Fibroblast of gingiva (primary cell): ENCODE data around the gene TRIM56.
"Not testable (repeated sequence)": the region's sequence is repeated elsewhere in the genome, so short reads cannot be mapped to it uniquely, and the experiment has no call there.

ENCODE experiments used
- DNase-seq: peaks from one replicate; pipeline ENCODE4 v3.0.0-alpha.2; 2011; ENCODE audit warnings: low read depth

Gene TRIM56

DNA sequence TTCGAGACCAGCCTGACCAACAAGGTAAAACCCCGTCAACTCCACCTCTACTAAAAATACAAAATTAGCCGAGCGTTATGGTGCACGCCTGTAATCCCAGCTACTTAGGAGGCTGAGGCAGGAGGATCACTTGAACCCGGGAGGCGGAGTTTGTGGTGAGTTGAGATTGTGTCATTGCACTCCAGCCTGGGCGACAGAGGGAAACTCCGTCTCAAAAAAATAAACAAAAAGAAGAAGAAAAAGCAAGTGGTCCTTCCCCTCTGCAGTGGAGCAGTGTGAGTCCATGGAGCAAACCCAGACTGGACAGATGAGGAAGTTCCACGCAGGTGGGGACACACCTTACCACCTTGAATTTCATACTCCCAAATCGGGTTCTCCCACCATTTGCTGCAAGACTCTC lies 28.6 kb downstream of the TRIM56 start:
- DNase-seq: no peak

DNA sequence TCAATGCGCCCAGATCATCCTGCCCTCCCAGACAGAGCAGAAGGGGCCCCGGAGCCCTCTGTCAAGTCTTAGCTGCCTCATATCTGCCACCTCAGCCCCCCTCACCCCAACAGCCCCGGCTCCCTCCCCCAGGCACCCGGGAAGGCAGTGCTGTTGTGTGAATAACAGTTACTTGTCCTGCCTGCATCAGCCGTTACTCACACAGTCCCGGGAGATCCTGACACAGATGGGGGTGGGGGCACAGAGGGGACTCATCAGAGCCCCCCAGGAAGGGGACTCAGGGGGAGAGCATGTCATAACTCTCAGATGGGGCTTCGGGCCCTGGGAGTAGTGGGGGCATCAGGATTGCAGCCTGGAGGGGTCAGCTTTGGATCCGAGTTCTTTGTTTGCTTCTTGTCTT lies 29.2 kb downstream of the TRIM56 start:
- DNase-seq: no peak

DNA sequence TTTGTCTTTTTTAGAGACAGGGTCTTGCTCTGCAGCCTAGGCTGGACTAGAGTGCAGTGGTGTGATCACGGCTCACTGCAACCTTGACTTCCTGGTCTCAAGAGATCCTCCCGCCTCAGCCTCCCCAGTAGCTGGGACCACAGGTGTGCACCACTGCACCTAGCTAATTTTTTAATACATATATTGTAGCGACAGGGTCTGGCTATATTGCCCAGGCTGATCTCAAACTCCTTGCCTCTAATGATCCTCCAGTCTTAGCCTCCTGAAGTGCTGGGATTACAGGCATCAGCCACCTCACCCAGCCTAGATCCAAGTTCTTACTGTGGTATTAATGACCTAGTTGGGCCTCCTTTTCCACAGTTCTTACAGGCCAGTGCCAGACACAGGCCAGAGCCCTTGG lies 29.9 kb downstream of the TRIM56 start:
- DNase-seq: no peak

- no peak for DNase-seq
These were observed 31.6 kb downstream of the TRIM56 start for GRCh38 chr7:101116898-101117297.

DNA sequence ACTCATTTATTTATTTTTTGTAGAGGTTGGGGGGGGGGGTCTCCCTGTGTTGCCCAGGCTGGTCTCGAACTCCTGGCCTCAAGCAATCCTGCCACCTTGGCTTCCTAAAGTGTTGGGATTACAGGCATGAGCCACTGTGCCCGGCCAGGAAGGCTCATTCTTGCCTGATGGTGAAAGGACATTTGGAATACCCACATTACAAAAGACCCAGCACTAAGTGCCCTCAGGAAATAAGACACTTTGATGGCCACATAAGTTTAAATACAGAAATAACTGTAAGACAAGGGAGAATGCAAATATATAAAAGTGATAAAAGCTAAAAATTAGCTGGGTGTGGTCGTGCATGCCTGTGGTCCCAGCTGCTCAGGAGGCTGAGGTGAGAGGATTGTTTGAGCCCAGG lies 33.6 kb downstream of the TRIM56 start:
- no peak for DNase-seq

GRCh38 chr7:101119876-101120275 lies 34.6 kb downstream of the TRIM56 start:
- no peak for DNase-seq

DNA sequence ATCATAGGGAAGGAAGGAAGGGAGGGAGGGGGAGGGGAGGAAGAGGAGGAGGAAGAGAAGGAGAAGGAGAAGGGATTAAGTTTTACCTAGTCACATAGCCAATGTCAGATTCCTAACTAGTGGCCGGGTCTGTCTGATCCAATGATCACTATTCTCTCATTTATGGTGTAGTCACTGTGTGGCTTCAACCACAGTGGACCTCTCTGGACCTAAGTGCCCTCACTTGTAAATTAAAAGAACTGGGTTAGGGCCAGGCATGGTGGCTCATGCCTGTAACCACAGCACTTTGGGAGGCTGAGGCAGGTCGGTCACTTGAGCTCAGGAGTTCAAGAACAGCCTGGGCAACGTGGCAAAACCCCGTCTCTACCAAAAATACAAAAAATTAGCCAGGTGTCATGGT lies 35.0 kb downstream of the TRIM56 start:
- DNase-seq: no peak

DNA sequence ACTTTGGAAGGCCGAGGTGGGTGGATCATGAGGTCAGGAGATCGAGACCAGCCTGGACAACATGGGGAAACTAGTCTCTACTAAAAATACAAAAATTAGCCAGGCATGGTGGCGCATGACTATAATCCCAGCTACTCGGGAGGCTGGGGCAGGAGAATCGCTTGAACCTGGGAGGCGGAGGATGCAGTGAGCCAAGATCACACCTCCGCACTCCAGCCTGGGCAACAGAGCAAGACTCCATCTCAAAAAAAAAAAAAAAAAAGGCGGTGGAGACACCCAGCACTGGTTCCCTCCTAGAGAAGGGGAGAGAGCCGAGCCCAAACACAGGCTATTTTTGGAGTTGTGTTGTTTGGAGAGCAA lies 36.3 kb downstream of the TRIM56 start:
- not testable (repeated sequence) for DNase-seq

GRCh38 chr7:101121991-101122932 lies 37.0 kb downstream of the TRIM56 start:
- peak; percentile 97 for DNase-seq

DNA sequence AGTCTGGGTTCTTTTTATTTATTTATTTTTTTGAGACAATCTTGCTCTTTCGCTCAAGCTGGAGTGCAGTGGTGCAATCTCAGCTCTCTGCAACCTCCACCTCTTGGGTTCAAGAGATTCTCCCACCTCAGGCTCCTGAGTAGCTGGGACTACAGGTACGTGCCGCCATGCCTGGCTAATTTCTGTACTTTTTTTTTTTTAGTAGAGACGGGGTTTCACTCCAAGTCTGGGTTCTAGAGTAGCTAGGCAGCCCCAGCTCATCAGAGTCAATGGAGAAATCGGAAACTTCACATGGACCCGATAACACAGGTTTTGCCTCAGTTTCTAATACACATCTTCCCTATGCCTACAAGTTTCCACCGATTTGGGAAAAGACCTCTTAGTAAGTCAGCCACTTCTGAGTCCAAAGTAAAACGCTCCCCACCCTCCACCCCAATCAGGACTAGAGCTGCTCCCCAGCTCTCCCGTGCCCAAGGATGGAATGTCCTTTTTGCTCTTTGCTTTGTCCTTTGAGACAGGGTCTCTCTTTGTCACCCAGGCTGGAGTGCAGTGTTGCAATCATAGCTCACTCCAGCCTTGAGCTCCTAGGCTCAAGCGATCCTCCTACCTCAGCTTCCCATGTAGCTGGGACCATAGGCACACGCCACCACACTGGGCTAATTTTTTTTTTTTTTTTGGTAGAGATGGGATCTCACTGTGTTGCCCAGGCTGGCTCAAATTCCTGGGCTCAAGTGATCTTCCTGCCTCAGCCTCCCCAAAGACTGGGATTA lies 37.8 kb downstream of the TRIM56 start:
- DNase-seq: no peak

- DNase-seq: no peak
These were observed 38.4 kb downstream of the TRIM56 start for GRCh38 chr7:101123703-101124068.

- peak; percentile 94 for DNase-seq
These were observed 39.2 kb downstream of the TRIM56 start for GRCh38 chr7:101124376-101125056.

- peak; percentile 59 for DNase-seq
These were observed 40.8 kb downstream of the TRIM56 start for GRCh38 chr7:101125989-101126650.

- DNase-seq: peak; percentile 100
These were observed 41.6 kb downstream of the TRIM56 start, which contains the start of gene SERPINE1 for GRCh38 chr7:101126651-101127459. SERPINE1 (plus strand) TSS chr7:101127104; CDS start chr7:101128394, 1,290 bp downstream.

GRCh38 chr7:101127460-101128039 lies 42.3 kb downstream of the TRIM56 start:
- no peak for DNase-seq

GRCh38 chr7:101128040-101128834 lies 43.0 kb downstream of the TRIM56 start:
- peak; percentile 38 for DNase-seq

GRCh38 chr7:101129603-101130117 lies 44.4 kb downstream of the TRIM56 start:
- DNase-seq: no peak

DNA sequence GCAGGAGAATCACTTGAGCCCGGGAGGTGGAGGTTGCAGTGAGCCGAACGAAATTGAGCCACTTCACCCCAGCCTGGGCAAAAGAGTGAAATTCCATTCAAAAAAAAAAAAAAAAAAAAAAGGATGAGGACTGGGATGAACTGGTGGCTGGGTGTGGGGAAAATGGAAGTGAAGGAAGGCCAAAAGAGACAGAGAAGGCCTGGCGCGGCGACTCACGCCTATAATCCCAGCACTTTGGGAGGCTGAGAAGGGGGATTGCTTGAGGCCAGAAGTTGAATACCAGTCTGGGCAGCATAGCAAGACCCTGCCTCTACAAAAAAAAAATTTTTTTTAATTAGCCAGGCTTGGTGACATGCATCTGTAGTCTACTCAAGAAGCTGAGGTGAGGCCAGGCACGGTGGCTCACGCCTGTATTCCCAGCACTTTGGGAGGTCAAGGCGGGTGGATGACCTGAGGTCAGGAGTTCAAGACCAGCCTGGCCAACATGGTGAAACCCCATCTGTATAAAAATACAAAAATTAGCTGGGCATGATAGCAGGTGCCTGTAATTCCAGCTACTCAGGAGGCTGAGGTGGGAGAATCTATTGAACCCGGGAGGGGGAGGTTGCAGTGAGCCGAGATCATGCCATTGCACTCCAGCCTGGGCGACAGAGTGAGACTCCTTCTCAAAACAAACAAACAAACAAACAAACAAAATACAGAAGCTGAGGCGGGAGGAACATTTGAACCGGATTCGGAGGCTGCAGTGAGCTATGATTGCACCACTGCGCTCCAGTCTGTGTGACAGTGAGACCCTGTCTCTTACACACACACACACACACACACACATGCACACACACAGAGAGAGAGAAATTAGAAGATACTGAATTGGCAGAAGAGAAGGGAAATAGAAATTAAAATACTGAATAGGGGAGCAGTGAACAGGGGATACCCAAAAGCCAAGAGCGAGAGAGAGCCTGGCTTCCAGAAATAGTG lies 47.6 kb downstream of the TRIM56 start:
- peak; percentile 29 for DNase-seq
